HG03565 (cell line): ENCODE data around the gene SERPINI2.
A peak's percentile ranks its signal among the peaks of the same experiment; 100 is the strongest.

Experiments
- ATAC-seq: cut with Tn5 transposase; IDR thresholded peaks from one replicate; pipeline ENCODE4 v1.9.1; 2021; ENCODE audit warnings: mild to moderate bottlenecking, moderate library complexity; ENCODE audit not compliant: unreplicated experiment

The SERPINI2 gene

DNA sequence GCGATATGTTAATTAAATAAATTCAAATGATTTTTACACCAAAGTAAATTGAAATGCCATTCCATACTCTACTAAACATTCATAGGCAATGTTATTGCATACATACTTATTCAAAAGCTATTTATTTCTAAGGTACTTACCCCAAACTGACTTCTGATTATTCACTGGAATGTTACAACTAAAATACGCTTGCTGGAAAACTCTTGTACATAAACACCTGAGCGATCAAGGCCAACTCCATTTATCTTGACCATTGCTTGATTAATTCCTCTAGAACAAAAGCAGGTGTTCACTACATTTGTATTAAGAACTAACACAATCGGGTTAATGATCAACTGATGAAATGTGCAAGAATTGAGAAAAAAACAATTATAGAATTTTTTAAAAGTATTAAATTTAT, at the start of gene SERPINI2:
Gene SERPINI2, minus strand, starts transcription at position 180 of the 400 bp plus-strand sequence. CDS start 2,208 bp downstream, outside the sequence.
- no peak for ATAC-seq

DNA sequence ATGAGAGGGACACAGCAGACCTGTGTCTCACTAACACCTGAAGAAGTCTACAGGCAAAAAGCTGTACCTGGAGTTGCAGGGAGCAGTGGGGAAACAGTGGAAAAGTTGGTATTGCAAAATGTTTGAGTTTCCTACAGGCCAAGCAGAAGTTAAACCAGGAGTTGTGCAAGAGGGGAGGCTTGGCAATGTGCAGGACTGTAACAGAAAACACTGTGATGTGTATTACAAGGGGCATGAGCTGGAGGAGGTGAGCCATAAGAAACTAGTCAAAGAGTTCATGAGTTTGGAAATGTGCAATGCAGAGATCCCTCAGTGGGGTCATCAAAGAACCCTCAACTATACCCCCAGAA, 47.1 kb upstream of the SERPINI2 start:
- ATAC-seq, result no peak

DNA sequence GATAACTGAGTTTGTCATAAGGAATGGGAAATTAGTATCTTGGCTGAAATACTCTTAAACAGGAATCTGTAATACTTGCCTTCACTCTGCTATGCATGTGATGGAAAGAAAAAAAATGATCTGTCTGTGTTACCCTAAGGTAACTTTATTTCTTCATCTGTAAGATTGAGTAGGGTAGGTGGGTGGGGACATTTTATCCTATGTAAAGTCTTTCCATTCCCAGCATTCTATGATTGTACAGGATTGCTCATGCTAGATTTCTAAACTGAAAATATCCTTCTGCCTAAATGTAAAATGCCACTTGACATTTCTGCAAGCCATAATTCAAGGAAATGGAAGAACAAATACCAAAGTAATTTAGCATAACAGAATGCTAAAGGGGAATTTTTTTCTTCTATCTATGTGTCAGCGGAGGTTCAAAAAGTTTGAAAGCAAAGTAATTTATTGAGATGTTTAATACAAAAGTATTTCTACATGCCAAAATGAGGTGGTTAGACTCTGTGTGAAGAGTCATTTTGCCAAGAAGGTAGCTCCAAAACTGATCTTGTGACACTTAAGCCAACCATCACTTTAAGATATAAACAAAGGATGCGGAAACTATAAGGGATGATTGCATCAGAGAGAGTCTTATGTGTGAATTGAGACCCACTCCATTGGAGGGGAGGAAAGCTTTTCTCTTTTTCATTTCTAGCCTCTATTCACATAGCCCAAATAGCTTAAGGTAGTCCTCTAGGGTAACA, 46.6 kb upstream of the SERPINI2 start:
- no peak for ATAC-seq

DNA sequence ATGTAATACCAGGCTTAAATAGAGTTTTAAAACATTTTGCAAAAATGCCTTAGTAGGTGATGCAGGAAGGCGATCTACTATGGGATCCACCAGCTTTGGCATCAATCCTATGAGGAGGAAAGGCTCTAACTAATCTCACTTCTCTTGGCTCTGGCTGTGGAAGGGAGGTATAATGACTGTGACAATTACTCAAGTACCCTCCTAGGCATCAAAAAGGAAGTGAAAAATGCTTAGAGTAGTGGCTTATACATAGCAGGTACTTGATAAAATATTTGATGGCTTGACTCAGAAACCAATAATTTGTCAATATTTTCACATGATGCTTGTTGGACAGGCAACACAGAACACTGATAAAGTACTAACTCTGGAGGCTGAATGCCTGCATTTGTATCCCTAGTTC, 34.1 kb upstream of the SERPINI2 start:
- ATAC-seq, result peak; percentile 70

GRCh38 chr3:167502401-167502800, 28.6 kb upstream of the SERPINI2 start:
- ATAC-seq, result no peak

DNA sequence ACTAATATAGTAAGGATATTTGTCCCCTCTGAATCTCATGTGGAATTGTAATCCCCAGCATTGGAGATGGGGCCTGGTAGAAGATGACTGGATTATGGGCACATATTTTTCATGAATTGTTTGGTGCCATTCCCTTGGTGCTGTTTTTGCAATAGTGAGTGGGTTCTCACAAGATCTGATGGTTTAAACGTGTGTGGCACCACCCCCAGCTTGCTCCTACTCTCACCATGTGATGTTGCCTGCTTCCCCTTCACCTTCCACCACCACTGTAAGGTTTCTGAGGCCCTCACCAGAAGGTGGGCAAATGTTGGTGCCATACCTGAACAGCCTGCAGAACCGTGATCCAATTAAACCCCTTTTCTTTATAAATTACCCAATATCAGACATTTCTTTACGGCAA, 28.1 kb upstream of the SERPINI2 start:
- no peak for ATAC-seq

DNA sequence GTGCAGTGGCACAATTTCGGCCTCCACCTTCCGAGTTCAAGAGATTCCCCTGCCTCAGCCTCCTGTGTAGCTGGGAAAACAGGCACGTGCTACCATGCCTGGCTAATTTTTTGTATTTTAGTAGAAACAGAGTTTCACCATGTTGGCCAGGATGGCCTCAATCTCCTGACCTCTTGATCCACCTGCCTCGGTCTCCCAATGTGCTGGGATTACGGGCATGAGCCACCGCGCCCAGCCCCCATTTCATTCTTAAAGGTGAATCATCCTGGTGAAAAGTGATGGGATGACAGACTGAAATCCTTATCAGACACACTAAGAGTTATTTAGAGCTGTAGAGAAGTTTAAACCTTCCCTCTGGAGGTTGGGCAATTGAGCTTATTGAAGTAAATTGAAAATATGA, 24.1 kb upstream of the SERPINI2 start:
- no peak for ATAC-seq

DNA sequence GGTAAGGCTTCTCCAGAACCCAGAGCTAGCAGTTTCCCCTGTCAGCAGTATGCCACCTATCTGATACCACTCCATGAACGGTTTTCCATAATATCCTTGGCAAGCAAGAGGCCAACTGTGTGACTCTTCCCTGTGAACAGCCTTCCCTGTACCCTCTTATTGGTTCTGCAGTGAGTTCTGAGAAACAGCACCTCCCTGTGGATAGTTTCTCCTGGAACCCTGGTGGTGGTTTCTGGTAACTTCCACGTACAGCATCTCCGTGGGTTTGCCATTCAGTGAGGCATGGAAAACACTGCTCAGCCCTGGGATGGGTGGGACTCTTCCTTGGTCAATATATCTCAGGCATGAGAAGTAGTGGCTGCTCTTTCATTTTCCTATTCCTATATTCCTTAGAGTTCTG, 19.4 kb upstream of the SERPINI2 start:
- ATAC-seq, result no peak

GRCh38 chr3:167491621-167492020, 17.8 kb upstream of the SERPINI2 start:
- no peak for ATAC-seq

DNA sequence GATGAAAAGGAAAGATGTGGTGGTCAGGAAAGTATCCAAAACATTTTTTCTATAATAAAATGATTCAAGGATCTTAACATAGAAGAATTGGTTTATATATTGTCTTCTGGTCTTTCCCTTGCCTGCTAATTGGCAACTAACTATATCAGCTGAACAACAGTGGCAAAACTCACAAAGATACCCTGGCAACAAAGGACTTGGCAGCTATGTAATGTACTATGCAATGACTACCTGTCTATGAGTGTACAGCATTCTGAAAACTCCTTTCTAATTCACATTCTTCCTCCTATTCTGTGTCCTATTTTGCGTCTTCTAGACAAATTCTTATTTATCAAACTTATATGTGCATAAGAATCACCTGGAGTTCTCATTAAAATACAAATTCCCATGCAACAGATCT, 15.7 kb upstream of the SERPINI2 start:
- no peak for ATAC-seq

GRCh38 chr3:167487556-167487955, 13.7 kb upstream of the SERPINI2 start:
- no peak for ATAC-seq

DNA sequence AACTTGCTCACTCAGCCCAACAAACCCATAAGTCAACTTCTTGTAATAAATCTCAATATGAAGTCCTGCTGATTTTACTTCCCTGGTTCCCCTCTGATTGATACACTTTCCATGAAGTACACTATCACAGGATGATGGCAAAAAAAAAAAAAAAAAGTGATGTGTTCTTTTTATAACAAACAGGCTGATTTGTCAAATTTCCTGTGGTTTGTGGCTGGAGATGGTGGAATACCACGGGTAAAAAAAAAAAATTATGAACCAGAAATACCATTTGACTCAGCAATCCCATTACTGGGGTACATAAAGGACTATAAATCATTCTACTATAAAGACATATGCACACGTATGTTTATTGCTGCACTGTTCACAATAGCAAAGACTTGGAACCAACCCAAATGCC, 10.7 kb upstream of the SERPINI2 start:
- ATAC-seq, result no peak

DNA sequence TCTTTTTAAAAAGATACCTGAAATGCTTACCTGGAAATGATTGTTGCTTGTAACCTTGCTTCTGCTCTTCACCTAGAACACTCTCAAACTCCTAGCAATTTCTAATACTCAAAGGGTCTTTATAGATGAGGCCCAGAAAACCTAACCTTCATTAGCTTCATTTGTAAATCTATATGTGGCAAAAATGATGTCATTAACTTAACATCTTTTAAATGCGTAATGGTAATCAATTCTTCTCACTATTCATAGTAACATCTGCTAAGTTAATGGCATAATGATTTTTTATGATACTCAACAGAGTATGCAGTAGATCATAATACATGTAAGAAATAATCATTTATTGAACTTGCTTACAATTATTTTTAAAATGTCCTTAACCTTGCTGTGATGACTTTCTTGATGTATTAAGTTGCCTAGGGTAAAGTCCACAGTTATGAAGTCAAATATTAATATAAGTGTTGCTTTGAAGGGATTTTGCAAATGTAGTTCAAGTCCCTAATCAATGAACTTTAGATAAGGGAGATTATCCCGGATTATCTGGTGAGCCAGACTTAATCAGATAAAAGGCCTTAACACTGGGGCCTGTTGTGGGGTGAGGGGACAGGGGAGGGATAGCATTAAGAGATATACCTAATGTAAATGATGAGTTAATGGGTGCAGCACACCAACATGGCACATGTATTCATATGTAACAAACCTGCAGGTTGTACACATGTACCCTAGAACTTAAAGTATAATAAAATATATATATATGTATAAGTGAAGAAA, 10.1 kb upstream of the SERPINI2 start:
- ATAC-seq, result no peak

DNA sequence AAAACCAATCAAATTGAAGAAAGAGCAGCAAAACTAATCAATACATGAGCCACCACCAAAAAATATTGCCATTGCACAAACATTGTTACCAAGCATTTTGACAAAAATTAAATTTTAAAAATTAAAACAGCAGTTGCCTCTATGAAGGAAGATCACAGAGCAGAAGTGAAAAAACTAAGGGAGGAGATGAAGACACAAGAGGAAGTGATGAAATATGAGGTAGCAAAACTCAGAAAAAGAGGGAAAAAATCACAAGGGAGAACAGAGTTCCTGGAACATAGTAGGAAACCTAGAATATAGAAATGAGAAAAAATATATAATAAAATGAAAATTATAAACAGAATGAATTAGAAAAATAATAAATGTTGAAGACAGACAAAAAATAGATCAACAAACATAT, 7.3 kb upstream of the SERPINI2 start:
- no peak for ATAC-seq

DNA sequence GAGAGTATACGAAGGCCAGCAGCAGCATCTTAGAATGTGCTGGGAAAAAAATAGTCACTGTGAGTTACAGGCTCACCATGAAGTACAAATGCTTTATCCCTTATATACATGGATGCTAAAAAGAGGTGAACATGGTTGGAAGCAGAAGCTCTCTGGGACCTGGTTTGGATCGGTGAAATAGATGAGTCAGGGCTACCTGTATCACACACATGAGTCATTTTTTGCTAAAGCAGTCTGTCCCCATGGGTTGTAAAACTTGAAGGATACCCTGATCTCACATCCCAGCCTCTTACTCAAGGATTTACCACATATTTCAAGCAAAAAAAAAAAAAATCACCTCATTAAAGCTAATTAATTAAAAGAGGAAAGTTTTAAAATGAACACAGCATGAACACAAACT, 6.9 kb upstream of the SERPINI2 start:
- no peak for ATAC-seq

GRCh38 chr3:167469381-167469780, 4.5 kb downstream of the SERPINI2 start:
- ATAC-seq, result no peak

GRCh38 chr3:167467848-167468611, 5.8 kb downstream of the SERPINI2 start:
- ATAC-seq, result no peak

DNA sequence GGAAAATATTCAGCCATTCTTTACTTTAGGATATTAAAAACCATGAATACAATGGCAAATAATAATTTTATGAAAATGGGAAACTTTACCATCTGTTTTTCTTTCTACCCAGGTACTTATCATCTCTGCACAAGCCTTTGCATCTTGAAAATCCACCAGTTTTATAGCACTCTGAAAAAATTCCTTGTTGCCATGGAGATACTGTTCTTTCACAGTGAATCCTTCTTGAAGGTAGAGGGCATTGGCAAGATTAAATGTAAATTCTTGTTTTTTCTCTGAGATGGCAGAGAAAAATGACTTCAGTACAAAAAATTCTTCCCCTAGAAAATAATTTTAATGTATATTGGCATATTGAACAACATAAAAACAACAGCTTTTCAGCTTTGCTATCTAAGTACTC, 6.9 kb downstream of the SERPINI2 start:
- ATAC-seq, result no peak

DNA sequence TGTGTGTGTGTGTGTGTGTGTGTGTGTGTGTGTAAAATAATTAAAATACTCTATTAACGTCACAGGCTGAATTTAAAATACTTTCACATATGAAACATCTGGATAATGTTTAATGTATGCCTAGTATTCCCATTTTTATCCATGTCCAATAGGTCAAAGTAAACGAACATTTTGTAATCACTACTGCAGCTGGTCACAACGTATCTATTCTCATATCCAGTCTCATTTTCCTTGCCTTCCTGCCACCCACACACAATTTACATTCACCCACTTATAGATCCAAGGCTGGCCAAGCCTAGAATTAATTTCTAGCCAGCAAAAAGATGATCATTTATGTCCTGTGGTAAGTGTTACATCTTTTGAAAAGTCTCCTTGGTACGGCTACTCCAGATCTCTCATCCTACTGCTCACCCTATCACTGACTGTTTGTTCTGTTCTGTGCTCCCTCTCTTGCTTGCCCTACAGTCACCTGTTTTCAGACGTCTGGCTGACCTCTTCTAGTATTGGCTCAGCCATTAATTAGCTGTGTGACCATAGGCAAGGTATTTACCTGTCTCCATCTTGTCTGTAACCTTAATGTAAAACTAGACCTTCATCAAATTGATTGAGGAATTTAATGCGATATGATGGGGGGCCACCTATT, 17.6 kb downstream of the SERPINI2 start:
- no peak for ATAC-seq

GRCh38 chr3:167453815-167454214, 20.0 kb downstream of the SERPINI2 start:
- no peak for ATAC-seq

DNA sequence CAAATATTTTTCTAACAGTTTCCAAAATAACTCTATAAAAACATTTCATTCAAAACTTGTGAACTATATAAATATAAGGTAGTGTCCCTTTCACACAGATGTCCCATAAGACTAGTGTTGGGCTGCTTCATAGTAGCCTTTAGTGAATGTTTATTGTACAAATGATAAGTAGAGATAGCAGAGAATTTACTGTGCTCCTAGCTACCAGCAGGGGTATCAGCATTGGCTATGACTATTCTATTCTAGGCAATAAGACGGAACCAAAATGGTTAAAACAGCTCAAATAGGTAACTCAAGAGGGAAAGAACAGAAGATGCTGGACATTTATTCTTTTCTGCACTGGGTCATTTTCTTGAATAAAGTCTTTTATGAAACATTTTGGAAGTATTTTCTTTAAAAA, 22.6 kb downstream of the SERPINI2 start:
- ATAC-seq, result no peak
